HFF-Myc (cell line): Measurements from ENCODE around the gene ZMYM1.
"Not testable (repeated sequence)": the region's sequence is repeated elsewhere in the genome, so short reads cannot be mapped to it uniquely, and the experiment has no call there.

Source experiments
- DNase-seq: peaks from one replicate; pipeline ENCODE4 v3.0.0-alpha.2; 2011; ENCODE audit warnings: low read depth; ENCODE audit errors: extremely low read depth
- H3K4me3 ChIP-seq: replicated peaks from 2 replicates; pipeline ENCODE4 v1.5.1; 2011; ENCODE audit warnings: low read depth, mild to moderate bottlenecking, control low read depth, low read length
- CTCF ChIP-seq: IDR thresholded peaks from 2 replicates; pipeline ENCODE4 v1.5.1; 2012; ENCODE audit warnings: mild to moderate bottlenecking, low read depth, low read length, control low read depth; ENCODE audit errors: missing control alignments

Gene ZMYM1

DNA sequence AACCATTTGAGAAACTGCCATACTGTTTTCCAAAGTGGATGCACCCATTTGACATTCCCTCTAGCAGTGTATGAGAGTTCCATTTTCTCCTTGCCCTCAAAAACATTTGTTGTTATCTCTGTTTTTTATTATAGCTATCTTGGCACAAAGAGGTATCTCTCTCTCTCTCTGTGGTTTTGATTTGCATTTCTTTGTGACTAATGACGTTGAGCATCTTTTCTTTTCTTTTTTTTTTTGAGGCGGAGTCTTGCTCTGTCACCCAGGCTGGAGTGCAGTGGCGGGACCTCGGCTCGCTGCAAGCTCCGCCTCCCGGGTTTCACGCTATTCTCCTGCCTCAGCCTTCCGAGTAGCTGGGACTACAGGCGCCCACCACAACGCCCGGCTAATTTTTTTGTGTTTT is 30.1 kb upstream of the ZMYM1 start:
- H3K4me3 ChIP-seq, result no peak overlapping the region
- DNase-seq, result no peak
- no peak for TF ChIP-seq CTCF

DNA sequence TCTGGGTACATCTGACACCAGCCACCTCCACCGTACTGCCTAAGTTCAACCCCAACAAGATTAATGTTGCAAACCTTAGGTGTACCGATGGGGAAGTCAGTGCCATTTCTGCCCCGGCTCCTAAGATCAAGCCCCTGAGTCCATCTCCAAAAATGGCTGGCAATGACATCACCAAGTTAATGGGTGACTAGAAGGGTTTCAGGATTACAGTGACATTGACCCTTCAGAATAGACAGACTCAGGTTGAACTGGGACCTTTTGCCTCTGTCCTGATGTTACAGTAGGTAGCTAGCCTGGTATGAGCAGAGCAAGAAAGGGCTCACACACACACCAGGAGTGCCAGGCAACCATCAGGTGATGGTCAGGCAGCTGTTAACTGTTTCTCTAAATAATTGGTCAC is 25.8 kb upstream of the ZMYM1 start:
- TF ChIP-seq CTCF, result no peak

GRCh38 chr1:35054282-35054681 is 24.9 kb upstream of the ZMYM1 start:
- H3K4me3 ChIP-seq, DNase-seq: not testable (repeated sequence)

More for the DNA sequence above, 25.8 kb upstream of the ZMYM1 start:
- no peak overlapping the region for H3K4me3 ChIP-seq
- no peak for DNase-seq

- not testable (repeated sequence) for DNase-seq, H3K4me3 ChIP-seq
Measured at GRCh38 chr1:35058321-35058720, 20.9 kb upstream of the ZMYM1 start.

GRCh38 chr1:35058988-35059387 is 20.2 kb upstream of the ZMYM1 start:
- no peak overlapping the region for H3K4me3 ChIP-seq
- no peak for TF ChIP-seq CTCF
- no peak for DNase-seq

DNA sequence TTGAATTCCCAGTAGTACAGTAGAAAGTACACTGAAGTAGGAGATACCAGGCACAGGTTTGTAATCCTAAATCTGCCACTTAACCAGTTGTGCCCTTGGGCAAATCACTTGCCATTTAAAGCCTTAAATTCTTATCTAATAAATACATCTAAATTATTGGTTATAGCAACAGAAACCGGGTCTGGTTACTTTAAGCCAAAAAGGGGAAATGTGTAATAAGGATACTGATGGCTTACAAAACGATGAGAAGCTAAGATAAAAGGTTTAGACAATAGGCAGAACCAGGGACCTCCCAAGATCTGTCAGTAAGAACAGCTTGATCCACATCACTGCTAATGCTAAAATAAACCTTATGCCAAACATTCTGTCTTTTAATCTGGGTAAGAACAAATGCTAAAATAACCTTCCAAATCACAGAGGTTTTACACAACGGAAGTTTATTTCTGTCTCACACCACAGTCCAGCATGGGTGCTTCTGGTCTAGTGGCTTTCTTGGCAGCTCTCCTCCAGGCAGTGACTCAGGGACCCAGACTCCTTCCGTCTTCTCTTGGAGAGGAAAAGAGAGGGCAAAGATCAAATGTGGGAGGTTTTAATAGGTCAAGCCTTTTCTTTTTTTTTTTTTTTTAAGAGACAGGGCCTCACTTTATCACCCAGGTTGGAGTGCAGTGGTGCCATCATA is 16.5 kb upstream of the ZMYM1 start:
- no peak for DNase-seq
- H3K4me3 ChIP-seq, result no peak overlapping the region
- no peak for TF ChIP-seq CTCF

GRCh38 chr1:35064265-35064664 is 14.9 kb upstream of the ZMYM1 start:
- H3K4me3 ChIP-seq, result no peak overlapping the region
- no peak for TF ChIP-seq CTCF
- DNase-seq, result no peak

- no peak for TF ChIP-seq CTCF
Measured at GRCh38 chr1:35069746-35070145, 9.4 kb upstream of the ZMYM1 start.

More at GRCh38 chr1:35069746-35070145, 9.4 kb upstream of the ZMYM1 start:
- DNase-seq, result no peak
- no peak overlapping the region for H3K4me3 ChIP-seq
